ENCODE results near the gene ASCC3.

- TF ChIP-seq ZNF274 (IDR thresholded peaks at IDR 0.05; ENCODE audit: low read depth, low read length) (no peak), YY1 (IDR thresholded peaks at IDR 0.05; ENCODE audit: insufficient read depth, insufficient read length) (no peak)
Observed at GRCh38 chr6:100677240-100677639, 203.9 kb downstream of the ASCC3 start.
